GM20000 (cell line): ENCODE data around the gene LPA.
"Not testable (repeated sequence)": the region's sequence is repeated elsewhere in the genome, so short reads cannot be mapped to it uniquely, and the experiment has no call there.

ENCODE experiments used
- DNase-seq: peaks from one replicate; pipeline ENCODE4 v3.0.0; 2012; ENCODE audit warnings: low spot score
- CTCF ChIP-seq: IDR thresholded peaks from 2 replicates; pipeline ENCODE4 v1.5.1; 2012; ENCODE audit warnings: mild to moderate bottlenecking, control low read depth; ENCODE audit errors: extremely low read depth, missing control alignments

The LPA gene

GRCh38 chr6:160667639-160668481 is 3.8 kb upstream of the LPA start:
- DNase-seq: peak; percentile 63
- peak; percentile 54 for TF ChIP-seq CTCF

GRCh38 chr6:160662842-160663241 is 1.2 kb downstream of the LPA start:
- no peak for DNase-seq
- no peak for TF ChIP-seq CTCF

GRCh38 chr6:160662429-160662828 is 1.6 kb downstream of the LPA start:
- DNase-seq: no peak
- TF ChIP-seq CTCF: no peak

GRCh38 chr6:160661216-160661615 is 2.9 kb downstream of the LPA start:
- no peak for TF ChIP-seq CTCF
- no peak for DNase-seq

- no peak for TF ChIP-seq CTCF
- no peak for DNase-seq
Observed at GRCh38 chr6:160659562-160659961, 4.5 kb downstream of the LPA start.

GRCh38 chr6:160634706-160635105 is 29.4 kb downstream of the LPA start:
- DNase-seq: no peak
- TF ChIP-seq CTCF: no peak

- no peak for DNase-seq
- no peak for TF ChIP-seq CTCF
Observed at GRCh38 chr6:160595838-160596832, 67.9 kb downstream of the LPA start.

- DNase-seq: not testable (repeated sequence)
Observed at GRCh38 chr6:160595297-160595696, 68.8 kb downstream of the LPA start.
